Thyroid gland (tissue), 4 donors: ENCODE data around the gene ROCK1.

Source experiments
- POLR2A ChIP-seq, 2 donors: fragments of 450-650 bp; IDR thresholded peaks; one replicate each; pipeline ENCODE4 v1.6.1; 2017; ENCODE audit warnings: antibody characterized with exemption in 2 of 2, mild to moderate bottlenecking in 2 of 2, moderate library complexity in 1 of 2
- TF ChIP-seq, protein P1 (sequence below), 6 experiments: fragments of 200-600 bp in 3 of 6; fragments of 450-650 bp in 3 of 6; sonication (generic) in 3 of 6; IDR thresholded peaks; one replicate each; pipeline ENCODE4 v1.5.1; 2016 to 2019; ENCODE audit warnings: antibody characterized with exemption in 6 of 6, mild to moderate bottlenecking in 2 of 6, inconsistent platforms in 1 of 6, moderate library complexity in 1 of 6

DNA sequence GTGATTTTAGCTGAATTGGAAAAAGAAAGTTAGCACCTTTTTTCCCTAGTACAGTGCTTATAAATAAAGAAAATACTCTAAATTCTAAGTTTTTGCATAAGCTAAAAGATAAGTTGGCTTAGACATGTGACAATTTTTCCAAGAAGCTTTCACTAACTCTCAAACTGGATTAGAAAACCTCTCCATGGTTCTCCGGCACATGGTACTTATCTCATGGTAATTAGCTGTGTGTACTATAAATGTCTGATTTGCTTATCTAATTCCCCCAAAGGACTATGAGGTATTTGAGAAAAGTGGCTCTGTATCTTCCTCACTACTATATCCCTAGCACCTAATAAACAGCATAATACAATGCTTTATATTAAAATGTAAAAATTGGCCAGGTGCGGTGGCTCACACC lies 71.1 kb downstream of the ROCK1 start:
- TF ChIP-seq, protein P1, sequence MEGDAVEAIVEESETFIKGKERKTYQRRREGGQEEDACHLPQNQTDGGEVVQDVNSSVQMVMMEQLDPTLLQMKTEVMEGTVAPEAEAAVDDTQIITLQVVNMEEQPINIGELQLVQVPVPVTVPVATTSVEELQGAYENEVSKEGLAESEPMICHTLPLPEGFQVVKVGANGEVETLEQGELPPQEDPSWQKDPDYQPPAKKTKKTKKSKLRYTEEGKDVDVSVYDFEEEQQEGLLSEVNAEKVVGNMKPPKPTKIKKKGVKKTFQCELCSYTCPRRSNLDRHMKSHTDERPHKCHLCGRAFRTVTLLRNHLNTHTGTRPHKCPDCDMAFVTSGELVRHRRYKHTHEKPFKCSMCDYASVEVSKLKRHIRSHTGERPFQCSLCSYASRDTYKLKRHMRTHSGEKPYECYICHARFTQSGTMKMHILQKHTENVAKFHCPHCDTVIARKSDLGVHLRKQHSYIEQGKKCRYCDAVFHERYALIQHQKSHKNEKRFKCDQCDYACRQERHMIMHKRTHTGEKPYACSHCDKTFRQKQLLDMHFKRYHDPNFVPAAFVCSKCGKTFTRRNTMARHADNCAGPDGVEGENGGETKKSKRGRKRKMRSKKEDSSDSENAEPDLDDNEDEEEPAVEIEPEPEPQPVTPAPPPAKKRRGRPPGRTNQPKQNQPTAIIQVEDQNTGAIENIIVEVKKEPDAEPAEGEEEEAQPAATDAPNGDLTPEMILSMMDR (IDR thresholded peaks at IDR 0.05): no peak
- no peak for TF ChIP-seq POLR2A (IDR thresholded peaks at IDR 0.05)
